ENCODE results near the gene FGGY.
"Not testable (repeated sequence)": the region's sequence is repeated elsewhere in the genome, so short reads cannot be mapped to it uniquely, and the experiment has no call there.

The FGGY gene

DNA sequence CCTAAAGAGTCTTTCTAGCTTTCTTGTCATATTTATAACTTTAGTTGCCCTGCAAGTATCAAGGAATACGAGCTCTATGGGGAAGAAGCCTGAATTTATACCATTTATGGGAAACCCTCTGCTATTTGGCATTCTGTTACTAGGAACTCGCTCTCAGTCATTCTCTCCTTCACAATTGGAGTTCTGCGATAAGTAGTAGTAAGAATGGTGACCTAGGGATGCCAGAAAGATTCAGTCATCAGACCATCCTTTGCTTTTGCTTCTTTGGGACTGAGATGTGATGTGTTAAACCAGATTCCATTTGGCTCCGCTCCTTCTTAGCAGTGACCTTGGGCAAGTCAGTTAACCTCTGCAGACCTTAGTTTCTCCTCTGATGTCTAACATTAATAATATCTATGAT, 256.5 kb downstream of the FGGY start:
- TF ChIP-seq, protein P1, sequence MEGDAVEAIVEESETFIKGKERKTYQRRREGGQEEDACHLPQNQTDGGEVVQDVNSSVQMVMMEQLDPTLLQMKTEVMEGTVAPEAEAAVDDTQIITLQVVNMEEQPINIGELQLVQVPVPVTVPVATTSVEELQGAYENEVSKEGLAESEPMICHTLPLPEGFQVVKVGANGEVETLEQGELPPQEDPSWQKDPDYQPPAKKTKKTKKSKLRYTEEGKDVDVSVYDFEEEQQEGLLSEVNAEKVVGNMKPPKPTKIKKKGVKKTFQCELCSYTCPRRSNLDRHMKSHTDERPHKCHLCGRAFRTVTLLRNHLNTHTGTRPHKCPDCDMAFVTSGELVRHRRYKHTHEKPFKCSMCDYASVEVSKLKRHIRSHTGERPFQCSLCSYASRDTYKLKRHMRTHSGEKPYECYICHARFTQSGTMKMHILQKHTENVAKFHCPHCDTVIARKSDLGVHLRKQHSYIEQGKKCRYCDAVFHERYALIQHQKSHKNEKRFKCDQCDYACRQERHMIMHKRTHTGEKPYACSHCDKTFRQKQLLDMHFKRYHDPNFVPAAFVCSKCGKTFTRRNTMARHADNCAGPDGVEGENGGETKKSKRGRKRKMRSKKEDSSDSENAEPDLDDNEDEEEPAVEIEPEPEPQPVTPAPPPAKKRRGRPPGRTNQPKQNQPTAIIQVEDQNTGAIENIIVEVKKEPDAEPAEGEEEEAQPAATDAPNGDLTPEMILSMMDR (IDR thresholded peaks at IDR 0.05; ENCODE audit: control insufficient read depth, insufficient read depth, low read depth, low read length, missing control alignments), result no peak
- no peak for DNase-seq (ENCODE audit: low read depth)
- H3K4me3 ChIP-seq (ENCODE audit: control insufficient read depth, low read depth, low read length), result no peak overlapping the region

DNA sequence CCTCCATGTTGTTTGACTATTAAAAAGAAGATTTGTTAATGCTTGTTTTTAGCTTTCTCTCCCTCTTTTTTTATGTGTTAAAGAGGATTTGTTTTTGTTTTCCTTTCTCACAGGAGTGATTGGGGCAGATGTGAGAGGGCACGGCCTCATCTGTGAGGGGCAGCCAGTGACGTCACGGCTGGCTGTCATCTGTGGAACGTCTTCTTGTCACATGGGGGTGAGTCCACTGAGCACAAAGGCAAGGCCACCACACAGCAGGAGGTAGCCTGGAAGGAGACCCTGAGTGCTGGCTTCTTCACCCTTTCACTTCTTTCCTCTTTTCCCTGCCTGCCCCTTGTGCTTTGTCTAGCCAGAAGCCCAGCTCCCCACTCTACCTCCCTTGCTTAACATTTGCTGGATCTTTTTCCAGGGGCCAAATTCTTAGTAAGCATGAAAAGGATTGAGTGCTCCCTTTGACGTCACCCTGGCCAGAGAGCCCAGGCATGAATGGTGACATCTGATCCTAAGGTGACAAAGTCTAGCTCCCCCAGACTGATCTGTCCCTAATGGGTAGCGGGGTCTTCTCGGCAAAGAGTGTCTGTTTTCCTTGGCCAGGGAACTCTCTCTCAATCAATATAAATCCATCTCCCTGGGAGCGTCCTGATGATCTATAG, 257.2 kb downstream of the FGGY start:
- H3K4me3 ChIP-seq (ENCODE audit: control insufficient read depth, low read depth, low read length), result no peak overlapping the region
- TF ChIP-seq, protein P1 (IDR thresholded peaks at IDR 0.05; ENCODE audit: control insufficient read depth, insufficient read depth, low read depth, low read length, missing control alignments), result no peak
- no peak for DNase-seq (ENCODE audit: low read depth)

DNA sequence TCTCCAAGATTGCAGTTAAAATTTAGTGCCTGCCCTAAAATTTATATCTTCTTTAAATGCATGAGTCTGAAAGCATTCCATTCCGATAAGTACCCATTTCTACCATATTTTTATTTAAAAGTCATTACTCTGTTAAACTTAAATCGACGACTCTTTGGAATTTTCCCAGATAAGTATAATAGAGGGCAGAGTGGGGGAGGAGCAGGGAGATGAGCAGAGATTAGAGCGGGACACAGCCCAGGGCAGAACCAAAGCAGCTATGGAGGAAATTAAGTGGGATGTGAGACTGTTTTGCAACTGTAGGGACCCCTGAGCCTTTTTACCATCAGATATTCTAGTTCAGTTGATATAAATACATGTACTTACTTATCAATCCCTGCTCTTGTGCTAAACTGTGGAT, 257.9 kb downstream of the FGGY start:
- TF ChIP-seq, protein P1 (IDR thresholded peaks at IDR 0.05; ENCODE audit: control insufficient read depth, insufficient read depth, low read depth, low read length, missing control alignments), result no peak
- no peak for DNase-seq (ENCODE audit: low read depth)
- H3K4me3 ChIP-seq (ENCODE audit: control insufficient read depth, low read depth, low read length), result no peak overlapping the region

DNA sequence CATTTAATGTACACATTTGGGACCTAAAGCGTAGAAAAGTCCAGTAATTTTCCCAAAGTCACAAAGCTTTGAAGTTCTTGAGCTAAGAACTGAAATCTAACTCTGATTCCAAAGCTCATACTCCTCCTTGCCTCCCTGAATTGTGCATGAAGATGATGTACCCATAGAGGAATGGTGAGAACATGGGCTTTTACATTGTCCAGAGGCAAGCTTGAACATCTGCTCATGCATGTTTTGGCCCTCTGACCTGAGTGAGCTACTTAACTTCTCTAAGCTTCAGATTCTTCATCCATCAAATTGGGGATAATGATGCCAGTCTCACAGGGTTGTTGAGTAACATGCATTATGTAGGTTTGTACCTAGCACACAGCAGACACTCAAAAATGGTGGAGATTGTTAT, 259.5 kb downstream of the FGGY start:
- H3K4me3 ChIP-seq (ENCODE audit: control insufficient read depth, low read depth, low read length), result no peak overlapping the region
- no peak for DNase-seq (ENCODE audit: low read depth)
- TF ChIP-seq, protein P1 (IDR thresholded peaks at IDR 0.05; ENCODE audit: control insufficient read depth, insufficient read depth, low read depth, low read length, missing control alignments), result no peak

DNA sequence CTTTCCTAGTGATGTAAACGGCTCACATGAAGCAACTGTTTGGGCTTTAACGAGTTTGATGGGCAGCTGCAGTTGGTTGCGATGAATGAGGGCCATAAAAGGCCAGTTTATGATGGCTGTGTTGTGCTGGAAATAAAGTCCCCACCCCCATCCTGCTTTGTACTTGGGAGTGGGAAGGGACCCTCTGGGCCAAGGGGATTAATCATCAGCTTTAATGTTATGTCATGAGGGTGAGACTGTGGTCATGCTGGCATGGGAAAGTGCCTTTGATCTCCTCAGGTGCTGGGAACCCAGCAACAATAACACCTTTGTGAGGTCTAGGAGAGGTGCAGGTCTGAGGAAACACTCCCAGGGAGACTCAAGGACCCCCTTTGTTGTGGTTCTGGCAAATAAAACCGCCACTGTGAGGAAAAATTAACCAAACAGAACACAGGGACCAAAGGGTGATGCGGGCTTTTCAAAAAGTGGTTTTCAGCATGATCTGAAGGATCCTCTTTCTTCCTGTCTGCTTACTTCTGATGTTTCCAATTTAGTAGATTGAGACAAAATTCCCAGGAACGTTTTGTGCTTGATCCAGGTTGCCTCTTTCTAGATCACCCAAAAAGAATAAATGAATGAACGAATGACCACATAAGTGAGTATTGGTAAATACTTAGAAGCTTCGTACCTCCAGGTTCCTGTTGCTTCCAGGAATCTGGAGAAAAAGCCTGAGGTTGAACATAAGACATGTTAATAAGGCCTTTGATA, 260.1 kb downstream of the FGGY start:
- DNase-seq (ENCODE audit: low read depth), result no peak
- H3K4me3 ChIP-seq (ENCODE audit: control insufficient read depth, low read depth, low read length), result no peak overlapping the region
- TF ChIP-seq, protein P1 (IDR thresholded peaks at IDR 0.05; ENCODE audit: control insufficient read depth, insufficient read depth, low read depth, low read length, missing control alignments), result no peak

DNA sequence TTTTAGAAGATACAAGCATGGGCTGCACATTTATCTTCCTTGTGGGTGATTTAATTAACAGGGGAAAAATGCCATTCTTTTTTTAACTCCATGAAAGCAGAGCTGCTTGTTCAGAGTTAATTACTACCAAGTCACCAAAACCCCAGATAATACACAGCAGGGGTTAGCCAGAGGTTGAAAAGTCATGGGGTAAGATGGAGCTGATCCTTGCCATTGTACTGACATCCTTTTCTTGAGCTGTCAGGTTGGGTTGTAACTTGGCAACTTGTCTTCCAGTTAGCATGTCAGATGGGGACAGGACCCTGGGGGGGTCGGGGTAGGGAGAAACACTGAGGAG, 260.6 kb downstream of the FGGY start:
- H3K4me3 ChIP-seq (ENCODE audit: control insufficient read depth, low read depth, low read length), result no peak overlapping the region
- TF ChIP-seq, protein P1 (IDR thresholded peaks at IDR 0.05; ENCODE audit: control insufficient read depth, insufficient read depth, low read depth, low read length, missing control alignments), result no peak
- DNase-seq (ENCODE audit: low read depth), result no peak

DNA sequence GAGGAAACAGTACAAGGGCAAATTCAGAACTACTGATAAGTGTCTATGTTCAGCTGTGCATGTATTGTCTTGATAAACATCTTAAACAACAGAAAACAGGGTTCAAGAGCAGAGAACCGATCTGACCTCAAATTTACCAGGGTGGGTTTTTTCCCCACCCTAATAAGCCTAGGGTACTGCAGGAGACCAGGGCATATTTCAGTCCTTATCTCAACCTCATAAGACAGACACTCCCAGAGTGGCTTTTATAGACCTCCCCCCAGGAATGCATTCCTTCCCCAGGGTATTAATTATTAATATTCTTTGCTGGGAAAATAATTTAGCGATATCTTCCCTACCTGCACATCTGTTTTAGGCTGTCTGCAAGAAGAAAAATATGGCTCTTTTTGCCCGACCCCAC, 261.7 kb downstream of the FGGY start:
- not testable (repeated sequence) for H3K4me3 ChIP-seq (ENCODE audit: control insufficient read depth, low read depth, low read length); DNase-seq (ENCODE audit: low read depth)
